ENCODE data around the gene WSB2.
"Not testable (repeated sequence)": the region's sequence is repeated elsewhere in the genome, so short reads cannot be mapped to it uniquely, and the experiment has no call there.

WSB2 gene

GRCh38 chr12:118061011-118061872 is at the start of gene WSB2:
WSB2 (minus strand) TSS chr12:118061179; CDS start chr12:118061048, 131 bp downstream.
- peak; percentile 60 for DNase-seq

- no peak for DNase-seq
These were observed 48.1 kb upstream of the WSB2 start for GRCh38 chr12:118109088-118109487.

- DNase-seq = no peak
These were observed 46.7 kb upstream of the WSB2 start for GRCh38 chr12:118107694-118108093.

- no peak for DNase-seq
These were observed 46.0 kb upstream of the WSB2 start for GRCh38 chr12:118107011-118107410.

- peak; percentile 2 for DNase-seq
These were observed 42.8 kb upstream of the WSB2 start, which contains the start of gene VSIG10 for GRCh38 chr12:118103601-118104382. VSIG10 (minus strand) TSS chr12:118104011; CDS start chr12:118103671, 340 bp downstream.

GRCh38 chr12:118103201-118103600 is 42.2 kb upstream of the WSB2 start:
- no peak for DNase-seq

GRCh38 chr12:118102609-118103008 is 41.6 kb upstream of the WSB2 start:
- no peak for DNase-seq

GRCh38 chr12:118102070-118102469 is 41.1 kb upstream of the WSB2 start:
- DNase-seq = no peak

- DNase-seq = no peak
These were observed 40.1 kb upstream of the WSB2 start for GRCh38 chr12:118101051-118101450.

GRCh38 chr12:118098911-118099671 is 38.1 kb upstream of the WSB2 start:
- no peak for DNase-seq

GRCh38 chr12:118098401-118098800 is 37.4 kb upstream of the WSB2 start:
- DNase-seq = no peak

GRCh38 chr12:118094039-118094438 is 33.1 kb upstream of the WSB2 start:
- DNase-seq = no peak

- no peak for DNase-seq
These were observed 28.8 kb upstream of the WSB2 start for GRCh38 chr12:118089782-118090181.

- no peak for DNase-seq
These were observed 21.2 kb upstream of the WSB2 start for GRCh38 chr12:118082161-118082560.

- DNase-seq = not testable (repeated sequence)
These were observed 20.5 kb upstream of the WSB2 start for GRCh38 chr12:118081521-118081920.

GRCh38 chr12:118073768-118074167 is 12.8 kb upstream of the WSB2 start:
- DNase-seq = no peak

- no peak for DNase-seq
These were observed 9.7 kb upstream of the WSB2 start for GRCh38 chr12:118070650-118071049.

GRCh38 chr12:118068445-118068844 is 7.5 kb upstream of the WSB2 start:
- no peak for DNase-seq

GRCh38 chr12:118065380-118065779 is 4.4 kb upstream of the WSB2 start:
- no peak for DNase-seq

GRCh38 chr12:118064608-118065007 is 3.6 kb upstream of the WSB2 start:
- DNase-seq = peak; percentile 23

- no peak for DNase-seq
These were observed 2.8 kb upstream of the WSB2 start for GRCh38 chr12:118063576-118064391.
